DMS53 treated with DMSO at 0.1 percent for 48 hours (cell line): Measurements from ENCODE around the gene CYP2W1.
"Not testable (repeated sequence)": the region's sequence is repeated elsewhere in the genome, so short reads cannot be mapped to it uniquely, and the experiment has no call there.

ENCODE experiments used
- DNase-seq: peaks from one replicate; lab custom pipeline; 2025; ENCODE audit not compliant: unreplicated experiment; lab: John Stamatoyannopoulos, UW

CYP2W1 gene

GRCh38 chr7:951881-952547 lies 31.0 kb upstream of the CYP2W1 start:
- no peak for DNase-seq

GRCh38 chr7:952548-953441 lies 30.2 kb upstream of the CYP2W1 start:
- no peak for DNase-seq

DNA sequence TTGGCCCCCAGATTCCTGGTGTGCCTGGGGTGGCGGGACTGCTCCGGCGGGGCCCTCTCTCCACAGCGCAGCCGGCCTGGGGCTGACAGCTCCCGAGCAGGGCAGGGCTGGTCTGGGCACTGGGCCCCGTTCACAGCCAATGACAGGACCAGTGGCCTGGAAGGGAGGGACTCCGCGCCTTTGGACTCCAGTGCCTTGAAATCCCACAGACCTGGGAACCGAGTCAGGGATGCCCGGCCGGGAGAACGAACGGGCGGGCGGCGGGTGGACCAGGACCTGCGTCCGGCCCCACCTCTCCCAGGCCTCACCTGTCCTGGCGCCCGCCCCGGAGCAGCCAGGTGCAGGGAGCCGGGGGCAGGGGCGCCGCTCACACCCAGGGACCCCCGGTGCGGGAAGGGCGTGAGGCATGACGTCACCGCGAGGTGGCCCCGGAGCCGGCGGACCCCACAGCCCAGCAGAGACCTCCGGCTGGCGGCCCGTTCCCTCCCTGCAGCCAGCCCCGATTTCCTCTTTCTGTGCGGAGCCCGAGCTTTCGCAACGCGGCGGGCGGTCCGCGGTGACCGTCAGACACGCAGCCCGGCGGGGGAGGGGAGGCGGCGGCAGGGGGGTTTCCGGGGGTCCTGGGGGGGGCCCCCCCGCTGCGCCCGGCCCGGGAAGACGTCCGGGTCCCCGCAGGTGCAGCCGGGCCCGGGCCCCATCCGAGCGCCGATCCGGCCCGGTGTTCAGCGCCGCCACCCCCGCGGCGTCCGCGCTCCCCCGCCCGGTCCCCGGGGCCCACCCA lies 29.2 kb upstream of the CYP2W1 start:
- DNase-seq = no peak

DNA sequence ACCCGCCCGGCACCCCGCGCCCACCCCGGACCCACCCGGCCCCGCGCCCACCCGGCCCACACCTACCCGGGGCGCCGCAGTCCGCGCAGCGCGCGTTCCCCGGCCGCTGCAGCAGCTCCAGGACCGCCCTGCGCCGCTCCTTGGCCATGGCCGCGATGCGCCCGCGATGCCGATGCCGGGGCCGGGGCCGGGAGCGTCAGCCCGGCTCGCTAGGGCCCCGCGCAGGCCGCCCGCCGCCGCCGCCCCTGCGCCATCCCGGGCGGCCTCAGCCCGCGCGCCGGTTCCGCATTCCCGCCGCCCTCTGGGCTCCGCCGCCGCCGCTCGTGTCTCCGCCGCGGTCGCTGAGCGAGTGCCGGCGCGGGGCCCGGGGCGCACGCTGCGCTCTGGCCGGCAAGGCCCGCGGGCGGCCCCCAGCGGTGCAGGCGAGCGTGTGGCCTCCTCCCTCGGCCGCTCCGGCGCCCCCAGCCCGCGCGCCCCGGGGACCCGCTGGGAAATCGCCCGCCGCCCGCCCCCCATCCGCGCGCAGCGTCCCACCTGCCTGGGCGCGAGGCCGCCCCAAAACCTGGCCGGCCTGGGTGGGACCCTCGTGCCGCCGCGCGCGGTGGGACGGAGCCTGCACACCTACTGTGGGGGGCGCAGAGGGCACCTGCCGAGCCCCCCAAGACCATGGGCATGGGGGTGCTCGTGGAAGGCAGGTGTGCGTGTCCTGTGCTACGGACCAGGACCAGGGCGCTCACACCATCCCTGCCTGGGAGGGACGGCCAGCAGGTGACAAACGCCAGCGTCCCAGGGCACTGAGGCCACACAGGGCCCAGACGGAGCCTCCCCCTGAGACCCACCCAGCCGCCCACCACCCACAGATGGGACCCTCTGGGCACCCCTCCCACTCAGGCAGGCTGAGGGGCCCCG lies 28.4 kb upstream of the CYP2W1 start, which contains the start of gene ADAP1:
Gene ADAP1 (minus strand): TSS at position 351 of the 909 bp plus-strand sequence. CDS start 203 bp downstream, at position 148.
- DNase-seq = no peak

- DNase-seq = no peak
Observed at GRCh38 chr7:956031-956430, 26.9 kb upstream of the CYP2W1 start.

DNA sequence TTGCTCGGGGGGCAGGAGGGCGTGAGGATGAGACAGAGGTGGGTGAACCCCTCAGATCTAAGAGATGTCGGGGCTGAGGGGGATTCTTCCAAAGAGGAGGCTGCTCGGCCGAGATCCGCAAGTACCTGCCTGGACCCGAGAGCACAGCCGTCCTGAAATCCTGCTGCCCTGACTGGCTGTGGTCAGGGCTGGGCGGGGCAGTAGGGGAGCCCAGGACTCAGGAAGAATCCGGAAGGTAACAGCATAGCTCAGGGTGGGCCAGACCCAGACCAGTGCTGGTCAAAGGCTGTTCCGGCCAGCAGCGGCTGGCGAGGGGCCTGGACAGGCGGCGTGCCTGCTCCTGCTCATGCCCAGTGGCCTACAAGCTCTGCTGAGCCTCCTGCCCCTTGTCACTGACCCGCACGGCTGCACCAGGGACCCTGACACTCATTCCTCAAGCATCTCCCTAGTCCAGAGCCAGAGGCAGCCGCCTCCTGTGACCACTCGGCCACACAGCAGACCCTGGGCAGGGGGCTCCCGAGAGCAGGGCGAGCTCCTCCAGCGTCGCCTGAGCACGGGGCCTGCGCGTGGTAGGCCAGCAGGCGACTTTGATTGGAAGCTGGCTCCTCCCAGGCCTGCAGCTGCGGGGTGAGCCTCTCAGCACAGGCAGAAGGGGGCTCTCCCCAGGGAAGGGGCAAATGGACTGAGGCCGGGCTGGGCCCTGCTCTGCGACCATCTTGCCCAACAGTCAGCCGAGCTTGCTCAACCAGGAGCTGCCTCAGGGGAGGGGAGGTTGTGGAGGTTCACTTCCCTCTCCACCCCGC lies 25.4 kb upstream of the CYP2W1 start:
- no peak for DNase-seq

- DNase-seq = no peak
Observed at GRCh38 chr7:958221-959200, 24.5 kb upstream of the CYP2W1 start.

- DNase-seq = no peak
Observed at GRCh38 chr7:959271-959670, 23.7 kb upstream of the CYP2W1 start.

- not testable (repeated sequence) for DNase-seq
Observed at GRCh38 chr7:959740-960139, 23.2 kb upstream of the CYP2W1 start.

DNA sequence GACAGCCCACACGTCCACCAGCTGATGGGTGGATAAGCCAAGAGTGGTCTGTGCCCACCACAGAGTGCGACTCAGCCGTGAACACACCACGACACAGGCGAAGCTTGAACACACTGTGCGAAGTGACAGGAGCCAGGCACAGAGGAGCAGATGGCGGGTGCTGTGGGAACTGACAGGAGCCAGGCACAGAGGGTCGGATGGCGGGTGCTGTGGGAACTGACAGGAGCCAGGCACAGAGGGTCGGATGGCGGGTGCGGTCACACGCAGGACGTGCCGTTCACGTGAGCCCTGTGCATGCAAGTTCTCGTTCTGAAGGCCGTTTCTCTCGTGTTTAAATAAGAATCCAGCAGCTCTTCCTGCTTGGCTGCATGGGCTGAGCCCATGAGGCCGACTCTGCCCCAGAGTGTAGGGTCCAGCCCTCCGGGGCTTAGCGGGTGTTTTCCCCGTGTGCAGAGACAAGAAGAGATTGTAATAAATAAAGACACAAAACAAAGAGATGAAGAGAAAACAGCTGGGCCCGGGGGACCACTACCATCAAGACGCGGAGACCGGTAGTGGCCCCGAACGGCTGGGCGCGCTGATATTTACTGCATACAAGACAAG lies 22.6 kb upstream of the CYP2W1 start:
- DNase-seq = no peak

DNA sequence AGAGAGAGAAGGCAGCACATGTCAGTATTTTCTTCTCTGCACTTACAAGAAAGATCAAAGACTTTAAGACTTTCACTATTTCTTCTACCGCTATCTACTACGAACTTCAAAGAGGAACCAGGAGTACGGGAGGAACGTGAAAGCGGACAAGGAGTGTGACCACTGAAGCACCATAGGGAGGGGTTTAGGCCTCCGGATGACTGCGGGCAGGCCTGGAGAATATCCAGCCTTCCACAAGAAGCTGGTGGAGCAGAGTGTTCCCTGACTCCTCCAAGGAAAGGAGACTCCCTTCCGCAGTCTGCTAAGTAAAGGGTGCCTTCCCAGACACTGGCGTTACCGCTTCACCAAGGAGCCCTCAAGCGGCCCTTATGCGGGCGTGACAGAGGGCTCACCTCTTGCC lies 22.0 kb upstream of the CYP2W1 start:
- not testable (repeated sequence) for DNase-seq

- DNase-seq = no peak
Observed at GRCh38 chr7:961546-962400, 21.2 kb upstream of the CYP2W1 start.

- DNase-seq = no peak
Observed at GRCh38 chr7:962401-963081, 20.4 kb upstream of the CYP2W1 start.

GRCh38 chr7:963236-964078 lies 19.5 kb upstream of the CYP2W1 start:
- DNase-seq = peak; percentile 64

- DNase-seq = peak; percentile 12
Observed at GRCh38 chr7:964401-965231, 18.4 kb upstream of the CYP2W1 start.
